Large intestine (tissue), 3 donors: ENCODE data around the gene SMKR1. TPM values are rescaled to one million over a fixed set of nuclear protein-coding genes. Genes with fewer than 3 reads are reported as not detected.
"Not testable (repeated sequence)": the region's sequence is repeated elsewhere in the genome, so short reads cannot be mapped to it uniquely, and the experiment has no call there.

Experiments used
- DNase-seq, 2 donors: peaks; one replicate each; pipeline versions ENCODE4 v3.0.0 to v3.0.0-alpha.2; 2013
- H3K27ac ChIP-seq: one replicate; pipeline ENCODE4 v1.5.1; 2013; ENCODE audit warnings: low read length
- H3K27me3 ChIP-seq: 2 replicates; pipeline ENCODE4 v1.6.1; 2013; ENCODE audit warnings: low read length; ENCODE audit not compliant: control insufficient read depth, insufficient read depth
- H3K36me3 ChIP-seq: 2 replicates; pipeline ENCODE4 v1.6.1; 2013; ENCODE audit warnings: low read length; ENCODE audit not compliant: control insufficient read depth, insufficient read depth
- H3K4me1 ChIP-seq: one replicate; pipeline ENCODE4 v1.6.1; 2013; ENCODE audit warnings: low read length; ENCODE audit not compliant: control insufficient read depth, insufficient read depth
- H3K4me3 ChIP-seq: one replicate; pipeline ENCODE4 v1.5.1; 2013; ENCODE audit warnings: low read length
- H3K9me3 ChIP-seq: one replicate; pipeline ENCODE4 v1.6.1; 2013; ENCODE audit warnings: mild to moderate bottlenecking, low read depth, low read length, moderate library complexity; ENCODE audit not compliant: control insufficient read depth
- WGBS: methylation state at CpG from one replicate; pipeline ENCODE4 v1.1.5; 2013; ENCODE audit warnings: low lambda C conversion rate; ENCODE audit not compliant: insufficient coverage; 5-methylcytosine and 5-hydroxymethylcytosine counted together
- polyA plus RNA-seq: library from polyadenylated mRNA; unstranded; fragments of 120-200 nt; gene quantifications from one replicate; pipeline ENCODE4 v1.2.1, GENCODE V29; 2013

Gene SMKR1
- polyA plus RNA-seq, 1 donor: 1.1 TPM

DNA sequence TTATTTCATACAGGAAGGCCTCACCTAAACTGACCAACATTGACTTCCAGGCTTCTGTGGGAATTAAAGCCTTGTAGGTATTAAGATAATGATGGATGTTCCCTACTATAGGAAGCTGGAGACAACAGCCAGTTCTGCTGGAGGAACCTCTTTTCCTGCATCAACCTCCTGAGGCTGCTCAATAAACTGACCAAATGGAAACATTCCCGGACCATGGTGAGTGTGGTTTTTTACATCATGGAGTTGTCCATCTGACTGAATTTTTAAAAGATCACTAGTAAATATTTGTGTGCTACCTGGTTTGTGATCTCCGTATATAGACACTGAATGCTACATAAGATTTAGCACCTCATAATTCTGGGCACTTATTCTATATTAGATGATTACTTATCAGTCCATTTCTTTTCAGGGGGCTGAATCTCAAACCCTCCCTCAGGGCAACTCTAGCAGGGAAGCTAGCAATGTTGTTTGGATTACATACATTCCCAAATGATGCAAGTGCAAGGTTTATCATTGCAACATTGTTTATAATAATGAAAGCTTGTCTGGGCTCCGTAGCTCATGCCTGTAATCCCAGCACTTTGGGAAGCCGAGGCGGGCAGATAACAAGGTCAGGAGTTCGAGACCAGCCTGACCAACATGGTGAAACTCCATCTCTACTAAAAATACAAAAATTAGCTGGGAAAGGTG, 21.5 kb upstream of the SMKR1 start:
- no peak for DNase-seq
- peaks cover 4% of the 10 kb centered on the region for H3K9me3 ChIP-seq
- no peak overlapping the region for H3K27ac ChIP-seq
- no peaks in the 10 kb centered on the region for H3K4me1 ChIP-seq
- H3K4me3 ChIP-seq: no peak overlapping the region
- no peaks in the 10 kb centered on the region for H3K27me3 ChIP-seq
- 73% methylated on average over 2 of the region's 6 CpGs for WGBS
- H3K36me3 ChIP-seq: no peaks in the 10 kb centered on the region

DNA sequence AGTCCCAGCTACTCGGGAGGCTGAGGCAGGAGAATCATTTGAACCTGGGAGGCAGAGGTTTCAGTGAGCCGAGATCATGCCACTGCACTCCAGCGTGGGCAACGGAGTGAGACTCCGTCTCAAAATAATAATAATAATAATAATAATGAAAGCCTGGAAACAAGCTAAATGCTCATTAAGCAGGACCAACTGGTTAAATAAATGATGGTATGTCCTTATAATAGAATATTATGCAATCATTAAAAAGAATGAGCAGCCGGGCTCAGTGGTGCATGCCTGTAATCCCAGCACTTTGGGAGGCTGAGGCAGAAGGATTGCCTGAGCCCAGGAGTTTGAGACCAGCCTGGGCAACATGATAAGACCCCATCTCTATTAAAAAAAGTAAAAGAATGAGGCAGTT, 21.0 kb upstream of the SMKR1 start:
- not testable (repeated sequence) for H3K9me3 ChIP-seq, H3K4me1 ChIP-seq, H3K36me3 ChIP-seq, H3K27ac ChIP-seq, H3K27me3 ChIP-seq, DNase-seq, H3K4me3 ChIP-seq
- WGBS: no CpG with 5 or more reads among the region's 6 CpGs

DNA sequence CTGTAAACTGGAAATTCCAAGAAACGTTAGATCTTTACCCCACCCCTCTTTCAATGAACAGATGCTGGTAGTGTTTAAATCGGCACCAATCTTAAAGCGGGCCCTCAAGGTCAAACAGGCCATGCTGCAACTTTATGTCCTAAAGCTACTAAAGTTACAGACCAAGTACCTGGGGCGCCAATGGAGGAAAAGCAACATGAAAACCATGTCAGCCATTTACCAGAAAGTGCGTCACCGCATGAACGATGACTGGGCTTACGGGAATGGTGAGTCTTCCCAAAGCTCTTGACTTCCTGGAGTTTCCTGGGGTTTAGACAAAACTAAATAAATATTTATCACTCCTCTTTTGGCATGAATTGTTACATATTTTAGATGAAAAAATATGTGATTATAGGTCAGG, 19.6 kb upstream of the SMKR1 start:
- no peaks in the 10 kb centered on the region for H3K36me3 ChIP-seq
- WGBS: no CpG with 5 or more reads among the region's 8 CpGs
- no peaks in the 10 kb centered on the region for H3K27me3 ChIP-seq
- no peaks in the 10 kb centered on the region for H3K4me1 ChIP-seq
- no peak overlapping the region for H3K27ac ChIP-seq
- no peak overlapping the region for H3K4me3 ChIP-seq
- no peak for DNase-seq
- no peaks in the 10 kb centered on the region for H3K9me3 ChIP-seq

DNA sequence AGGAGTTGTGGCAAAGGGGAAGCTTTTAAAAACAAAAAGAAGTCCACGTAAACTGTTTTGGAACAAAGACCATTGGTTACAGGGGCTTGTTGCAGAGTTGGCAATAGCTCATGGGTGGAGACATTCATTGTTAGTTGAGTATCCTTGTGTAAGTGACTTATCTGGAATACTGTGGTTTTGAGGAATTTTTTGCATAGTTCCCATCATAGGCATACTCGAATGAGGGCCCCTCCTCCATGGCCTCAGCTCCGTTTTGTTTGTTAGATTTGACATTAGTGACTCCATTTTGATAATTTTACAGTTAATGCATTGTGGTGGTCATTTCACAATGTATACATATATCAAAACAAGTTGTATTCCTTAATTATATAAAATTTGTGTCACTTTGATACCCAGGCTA, 12.8 kb upstream of the SMKR1 start:
- WGBS: 89% methylated on average over 3 of the region's 3 CpGs
- H3K4me1 ChIP-seq: no peaks in the 10 kb centered on the region
- no peak overlapping the region for H3K27ac ChIP-seq
- no peak for DNase-seq
- H3K4me3 ChIP-seq: no peak overlapping the region
- no peaks in the 10 kb centered on the region for H3K9me3 ChIP-seq
- H3K36me3 ChIP-seq: no peaks in the 10 kb centered on the region
- H3K27me3 ChIP-seq: no peaks in the 10 kb centered on the region

DNA sequence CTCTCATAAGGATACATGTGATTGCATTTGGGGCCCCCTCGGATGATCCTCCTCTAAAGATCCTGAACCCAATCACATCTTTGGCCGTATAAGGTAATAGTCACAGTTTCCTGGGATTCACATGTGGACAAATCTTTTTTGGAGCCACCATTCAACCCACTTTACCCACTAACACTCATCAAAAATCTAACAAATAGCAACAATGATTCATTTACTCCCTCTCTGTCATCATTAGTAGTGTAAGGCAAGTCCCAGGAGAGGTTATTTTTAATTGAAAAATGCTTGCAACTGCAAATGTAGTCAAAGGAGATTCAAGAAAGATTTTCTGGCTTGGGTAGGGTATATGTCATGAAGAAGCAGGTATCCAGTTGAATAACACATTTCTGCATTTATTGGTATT, 9.9 kb upstream of the SMKR1 start:
- H3K4me3 ChIP-seq: no peak overlapping the region
- H3K36me3 ChIP-seq: no peaks in the 10 kb centered on the region
- no peaks in the 10 kb centered on the region for H3K27me3 ChIP-seq
- 100% methylated on average over 1 of the region's 2 CpGs for WGBS
- H3K9me3 ChIP-seq: no peaks in the 10 kb centered on the region
- DNase-seq: no peak
- no peaks in the 10 kb centered on the region for H3K4me1 ChIP-seq
- H3K27ac ChIP-seq: no peak overlapping the region

DNA sequence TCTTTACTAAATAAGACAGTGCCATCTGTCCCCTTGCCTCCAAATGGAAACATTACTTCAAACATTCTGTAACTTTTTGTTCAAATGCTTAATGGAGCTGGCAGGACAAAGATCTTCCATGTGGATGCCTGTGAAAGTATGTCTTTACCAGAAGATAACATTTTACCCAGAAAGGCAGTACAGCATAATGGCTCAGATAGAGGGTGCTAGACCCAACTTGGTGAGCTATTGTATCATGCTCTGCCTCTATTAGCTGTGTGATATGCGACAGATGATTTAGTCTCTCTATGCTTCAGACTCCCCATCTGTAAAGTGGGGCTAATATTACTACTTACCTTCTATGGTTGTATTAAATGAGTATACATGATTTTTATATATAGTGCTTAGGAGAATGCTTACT, 8.8 kb upstream of the SMKR1 start:
- no peaks in the 10 kb centered on the region for H3K36me3 ChIP-seq
- no peak overlapping the region for H3K27ac ChIP-seq
- no CpG with 5 or more reads among the region's 1 CpG for WGBS
- H3K27me3 ChIP-seq: no peaks in the 10 kb centered on the region
- DNase-seq: no peak
- no peaks in the 10 kb centered on the region for H3K4me1 ChIP-seq
- H3K4me3 ChIP-seq: no peak overlapping the region
- H3K9me3 ChIP-seq: no peaks in the 10 kb centered on the region

DNA sequence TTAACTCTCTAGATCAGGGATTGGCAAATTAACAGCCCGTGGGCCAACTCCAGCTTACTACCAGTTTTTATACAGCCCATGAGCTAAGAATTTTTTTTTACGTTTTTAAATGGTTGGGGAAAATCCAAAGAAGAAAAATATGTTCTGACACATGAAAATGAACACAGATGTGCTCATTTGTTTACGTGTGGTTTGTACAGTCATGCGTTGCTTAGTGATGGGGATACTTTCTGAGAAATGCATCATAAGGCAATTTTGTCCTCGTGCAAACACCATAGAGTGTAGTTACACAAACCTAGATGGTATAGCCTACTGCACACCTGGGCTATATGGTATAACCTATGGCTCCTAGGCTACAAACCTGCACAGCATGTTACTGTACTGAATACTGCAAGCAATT, 8.3 kb upstream of the SMKR1 start:
- Histone ChIP-seq H3K9me3 (no peaks in the 10 kb centered on the region), H3K4me3 (no peak overlapping the region), H3K4me1 (no peaks in the 10 kb centered on the region), H3K27ac (no peak overlapping the region), H3K27me3 (no peaks in the 10 kb centered on the region), H3K36me3 (no peaks in the 10 kb centered on the region)
- DNase-seq: peak in 1 of 2 donors; percentile 17
- WGBS: 80% methylated on average over 1 of the region's 5 CpGs

DNA sequence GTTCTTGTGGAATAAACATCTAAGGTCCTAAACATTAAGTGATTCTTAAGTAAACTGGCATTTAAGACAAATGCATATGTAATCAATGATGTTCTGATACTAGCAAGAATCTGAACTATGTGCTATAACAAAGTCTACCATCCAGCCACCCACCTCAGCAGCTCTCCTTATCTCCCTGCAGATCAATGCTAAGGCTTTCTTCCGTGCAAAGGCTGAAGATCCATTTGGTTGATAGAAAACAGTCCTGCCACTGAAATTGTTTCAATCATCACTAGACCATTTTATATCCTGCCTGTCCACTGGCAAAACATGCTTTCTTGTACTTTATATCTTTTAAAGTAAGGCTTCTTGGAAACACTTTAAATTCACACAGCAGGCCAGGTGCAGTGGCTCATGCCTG, 6.3 kb upstream of the SMKR1 start:
- H3K27ac ChIP-seq: no peak overlapping the region
- no peaks in the 10 kb centered on the region for H3K4me1 ChIP-seq
- WGBS: 0% methylated on average over 1 of the region's 1 CpG
- H3K4me3 ChIP-seq: no peak overlapping the region
- no peaks in the 10 kb centered on the region for H3K9me3 ChIP-seq
- DNase-seq: no peak
- no peaks in the 10 kb centered on the region for H3K36me3 ChIP-seq
- H3K27me3 ChIP-seq: peaks cover 3% of the 10 kb centered on the region

DNA sequence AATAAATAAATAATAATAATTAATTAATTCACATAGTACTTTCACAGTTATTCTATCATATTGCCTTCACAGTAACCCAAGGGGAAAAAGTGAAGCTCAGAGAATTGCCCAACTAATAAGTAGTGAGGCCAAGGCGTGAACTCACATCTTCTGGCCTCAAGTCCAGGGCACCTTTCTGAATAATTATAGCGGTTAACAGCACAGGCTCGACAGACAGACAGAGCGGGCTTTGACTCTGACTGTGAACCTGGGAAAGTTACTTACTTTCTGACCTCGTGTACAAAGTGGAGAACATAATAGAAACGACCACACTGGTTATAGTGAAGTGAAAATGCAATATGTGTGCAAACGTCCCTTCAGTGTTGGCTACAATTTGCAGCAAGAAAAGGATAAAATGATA, 5.7 kb upstream of the SMKR1 start:
- no peaks in the 10 kb centered on the region for H3K4me1 ChIP-seq
- peaks cover 5% of the 10 kb centered on the region for H3K27me3 ChIP-seq
- WGBS: 94% methylated on average over 2 of the region's 7 CpGs
- H3K9me3 ChIP-seq: no peaks in the 10 kb centered on the region
- no peak overlapping the region for H3K4me3 ChIP-seq
- no peak overlapping the region for H3K27ac ChIP-seq
- DNase-seq: no peak
- no peaks in the 10 kb centered on the region for H3K36me3 ChIP-seq

DNA sequence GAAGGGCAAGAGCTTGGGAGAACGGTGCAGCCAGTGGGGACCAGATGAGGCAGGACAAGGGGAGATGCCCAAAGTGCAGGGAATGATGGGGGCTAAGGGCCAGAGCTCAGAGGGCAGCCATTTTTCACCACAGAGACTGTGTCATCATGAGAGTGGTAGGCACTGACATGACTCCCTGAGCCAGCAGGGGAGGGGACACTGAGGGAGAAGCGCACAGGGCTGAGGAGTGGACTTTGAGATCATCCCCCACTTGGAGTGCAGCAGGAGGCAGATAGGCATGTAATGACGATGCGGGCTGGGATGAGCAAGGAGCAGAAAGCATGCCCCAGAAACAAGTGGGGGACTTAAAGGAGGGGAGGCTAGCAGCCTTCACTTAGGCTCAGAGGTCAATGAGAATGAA, 5.2 kb upstream of the SMKR1 start:
- Histone ChIP-seq H3K27me3 (peaks cover 5% of the 10 kb centered on the region), H3K4me3 (no peak overlapping the region), H3K27ac (no peak overlapping the region), H3K4me1 (no peaks in the 10 kb centered on the region), H3K9me3 (no peaks in the 10 kb centered on the region), H3K36me3 (no peaks in the 10 kb centered on the region)
- WGBS: no CpG with 5 or more reads among the region's 4 CpGs
- DNase-seq: peak; percentile 37 to 54

DNA sequence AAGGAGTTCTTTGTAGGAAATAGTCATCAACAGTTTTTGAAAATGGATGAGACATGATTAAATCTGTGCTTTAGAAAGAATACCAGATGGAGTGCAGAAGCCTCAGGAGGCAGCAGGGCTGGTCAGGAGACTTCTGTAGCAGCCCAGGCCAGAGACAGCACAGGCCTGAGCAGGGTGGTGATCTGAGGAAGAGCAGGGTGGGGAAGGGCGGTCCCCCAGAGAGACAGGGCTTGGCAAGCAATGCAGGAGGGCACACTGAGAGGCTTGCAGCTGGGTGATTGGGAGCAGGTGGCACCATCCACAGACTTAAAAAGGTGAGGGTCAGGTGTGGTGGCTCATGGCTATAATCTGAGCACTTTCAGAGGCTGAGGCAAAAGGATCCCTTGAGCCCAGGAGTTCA, 4.3 kb upstream of the SMKR1 start:
- Histone ChIP-seq H3K4me3 (no peak overlapping the region), H3K27ac (no peak overlapping the region), H3K36me3 (no peaks in the 10 kb centered on the region), H3K9me3 (peaks cover 5% of the 10 kb centered on the region), H3K4me1 (peaks cover 2% of the 10 kb centered on the region), H3K27me3 (peaks cover 10% of the 10 kb centered on the region)
- WGBS: no CpG with 5 or more reads among the region's 1 CpG
- DNase-seq: no peak
